ENCODE measurements around the gene STIM2.
"Not testable (repeated sequence)": the region's sequence is repeated elsewhere in the genome, so short reads cannot be mapped to it uniquely, and the experiment has no call there.

The STIM2 gene

DNA sequence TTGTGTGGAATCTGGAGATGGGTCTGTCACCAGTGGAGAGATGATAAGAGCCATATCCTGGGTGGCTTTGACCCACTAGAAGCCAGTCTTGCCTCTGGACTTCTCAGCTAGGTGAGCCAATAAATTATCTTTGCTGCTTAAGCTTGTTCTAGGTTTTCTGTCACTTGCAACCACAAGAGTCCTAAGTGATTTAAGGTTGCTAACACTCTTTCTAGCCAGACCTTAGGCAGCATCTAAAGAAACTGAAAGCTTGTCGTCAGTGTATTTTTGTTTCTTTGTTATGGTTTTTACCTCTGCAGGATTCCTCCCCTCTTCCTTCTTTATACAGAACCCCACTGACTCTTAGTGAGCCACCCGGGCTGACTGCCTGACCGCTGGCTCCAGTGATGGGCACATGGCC is 37.1 kb upstream of the STIM2 start:
- H3K4me3 ChIP-seq (ENCODE audit: low read depth, low read length) = no peak overlapping the region
- ChIA-PET POLR2A (no interaction called here), CTCF (no interaction called here)
- TF ChIP-seq, protein P1, sequence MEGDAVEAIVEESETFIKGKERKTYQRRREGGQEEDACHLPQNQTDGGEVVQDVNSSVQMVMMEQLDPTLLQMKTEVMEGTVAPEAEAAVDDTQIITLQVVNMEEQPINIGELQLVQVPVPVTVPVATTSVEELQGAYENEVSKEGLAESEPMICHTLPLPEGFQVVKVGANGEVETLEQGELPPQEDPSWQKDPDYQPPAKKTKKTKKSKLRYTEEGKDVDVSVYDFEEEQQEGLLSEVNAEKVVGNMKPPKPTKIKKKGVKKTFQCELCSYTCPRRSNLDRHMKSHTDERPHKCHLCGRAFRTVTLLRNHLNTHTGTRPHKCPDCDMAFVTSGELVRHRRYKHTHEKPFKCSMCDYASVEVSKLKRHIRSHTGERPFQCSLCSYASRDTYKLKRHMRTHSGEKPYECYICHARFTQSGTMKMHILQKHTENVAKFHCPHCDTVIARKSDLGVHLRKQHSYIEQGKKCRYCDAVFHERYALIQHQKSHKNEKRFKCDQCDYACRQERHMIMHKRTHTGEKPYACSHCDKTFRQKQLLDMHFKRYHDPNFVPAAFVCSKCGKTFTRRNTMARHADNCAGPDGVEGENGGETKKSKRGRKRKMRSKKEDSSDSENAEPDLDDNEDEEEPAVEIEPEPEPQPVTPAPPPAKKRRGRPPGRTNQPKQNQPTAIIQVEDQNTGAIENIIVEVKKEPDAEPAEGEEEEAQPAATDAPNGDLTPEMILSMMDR (IDR thresholded peaks at IDR 0.05; ENCODE audit: insufficient read depth, low read length, missing control alignments) = no peak
- DNase-seq (ENCODE audit: low read depth, low spot score) = no peak

DNA sequence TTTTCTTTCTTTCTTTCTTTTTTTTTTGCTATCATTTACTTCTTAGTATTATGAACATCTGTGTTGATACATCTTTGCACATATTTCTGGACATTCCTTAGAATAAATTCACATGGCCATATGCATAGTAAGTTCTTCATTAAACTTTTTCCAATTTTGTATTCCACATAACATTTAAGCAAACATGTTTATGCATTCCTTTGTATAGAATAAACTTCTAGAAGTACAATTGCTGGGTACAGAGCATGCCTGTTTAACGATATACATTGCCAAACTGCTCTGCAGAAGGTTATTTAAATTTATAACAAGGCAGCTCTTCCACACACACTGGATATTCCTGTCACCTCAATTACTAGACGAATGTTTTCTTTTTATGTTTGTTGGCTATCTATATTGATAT is 36.0 kb upstream of the STIM2 start:
- ChIA-PET CTCF (no interaction called here), POLR2A (no interaction called here)
- no peak for DNase-seq (ENCODE audit: low read depth, low spot score)
- H3K4me3 ChIP-seq (ENCODE audit: low read depth, low read length) = no peak overlapping the region
- TF ChIP-seq, protein P1 (IDR thresholded peaks at IDR 0.05; ENCODE audit: insufficient read depth, low read length, missing control alignments) = no peak

DNA sequence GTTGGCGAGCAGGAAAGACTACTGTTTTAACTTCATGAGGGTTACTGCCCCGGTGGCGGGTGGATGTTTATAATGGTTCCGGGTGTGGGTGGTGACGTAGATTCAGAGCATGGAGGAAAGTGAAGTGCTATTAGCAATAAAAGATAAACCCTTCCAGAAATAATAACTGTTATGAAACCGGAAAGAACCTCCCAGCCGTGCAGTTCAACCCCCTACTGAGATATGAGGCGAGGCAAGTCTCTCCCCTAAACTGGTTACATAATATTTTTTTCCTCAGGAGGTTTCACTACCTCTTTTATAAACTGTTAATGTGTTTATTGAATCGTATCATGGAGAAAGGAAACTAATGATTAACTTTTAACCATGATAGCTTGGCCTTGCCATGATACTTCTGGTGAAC is 33.9 kb upstream of the STIM2 start:
- ChIA-PET CTCF (no interaction called here), POLR2A (no interaction called here)
- H3K4me3 ChIP-seq (ENCODE audit: low read depth, low read length) = no peak overlapping the region
- TF ChIP-seq, protein P1 (IDR thresholded peaks at IDR 0.05; ENCODE audit: insufficient read depth, low read length, missing control alignments) = no peak
- DNase-seq (ENCODE audit: low read depth, low spot score) = no peak

DNA sequence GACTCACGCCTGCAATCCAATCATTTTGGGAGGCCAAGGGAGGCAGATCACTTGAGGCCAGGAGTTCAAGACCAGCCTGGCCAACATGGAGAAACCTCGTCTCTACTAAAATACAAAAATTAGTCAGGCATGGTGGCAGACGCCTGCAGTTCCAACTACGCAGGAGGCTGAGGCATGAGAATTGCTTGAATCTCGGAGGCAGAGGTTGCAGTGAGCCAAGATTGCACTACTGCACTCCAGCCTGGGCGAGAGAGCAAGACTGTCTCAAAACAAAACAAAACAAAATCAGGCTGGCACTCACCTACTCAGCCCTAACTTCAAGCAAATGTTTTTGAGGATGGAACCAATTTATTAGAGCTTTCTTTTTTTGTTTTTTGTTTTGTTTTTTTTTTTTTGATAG is 33.3 kb upstream of the STIM2 start:
- POLR2A ChIA-PET; DNase-seq (ENCODE audit: low read depth, low spot score); H3K4me3 ChIP-seq (ENCODE audit: low read depth, low read length); CTCF ChIA-PET: not testable (repeated sequence)

DNA sequence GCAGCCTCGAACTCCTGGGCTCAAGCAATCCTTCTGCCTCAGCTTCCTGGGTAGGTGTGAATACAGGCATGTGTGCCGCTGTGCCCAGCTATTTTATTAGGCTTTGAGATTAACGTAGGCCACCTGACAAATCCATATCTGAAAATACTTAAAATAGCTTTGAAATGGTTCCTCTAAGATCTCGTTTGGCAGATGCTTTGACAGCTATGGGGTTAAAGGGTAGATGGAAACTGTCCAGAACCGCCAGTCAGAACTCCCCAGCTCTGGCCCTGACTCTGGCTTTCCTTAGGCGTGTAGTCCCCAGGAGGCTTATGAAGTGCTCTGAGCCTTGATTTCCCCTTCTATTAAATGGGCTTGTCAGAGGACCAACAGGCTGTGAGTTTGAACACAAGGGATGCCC is 32.8 kb upstream of the STIM2 start:
- TF ChIP-seq, protein P1 (IDR thresholded peaks at IDR 0.05; ENCODE audit: insufficient read depth, low read length, missing control alignments) = no peak
- CTCF ChIA-PET = no interaction called here
- POLR2A ChIA-PET = no interaction called here
- DNase-seq (ENCODE audit: low read depth, low spot score) = no peak
- H3K4me3 ChIP-seq (ENCODE audit: low read depth, low read length) = no peak overlapping the region

DNA sequence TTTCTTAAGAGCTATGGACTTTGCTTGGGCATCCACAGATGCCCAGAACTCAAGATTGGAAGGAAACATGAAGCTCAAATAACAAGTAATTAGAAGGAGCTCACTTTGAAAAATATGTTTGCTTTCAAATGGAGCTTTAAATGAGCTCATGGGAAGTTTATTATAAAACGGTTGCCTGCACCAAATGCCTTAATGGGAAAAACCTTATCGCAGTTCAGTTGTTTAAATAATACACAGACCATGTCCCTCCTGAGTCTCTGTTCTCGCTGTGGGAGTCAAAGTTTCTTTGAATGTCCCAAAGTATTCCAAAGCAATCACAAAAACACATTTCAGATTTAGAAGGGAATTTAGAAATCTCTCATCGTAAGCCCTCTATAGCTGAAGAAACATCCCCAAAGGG is 31.6 kb upstream of the STIM2 start:
- TF ChIP-seq, protein P1 (IDR thresholded peaks at IDR 0.05; ENCODE audit: insufficient read depth, low read length, missing control alignments) = no peak
- POLR2A ChIA-PET = no interaction called here
- CTCF ChIA-PET = no interaction called here

DNA sequence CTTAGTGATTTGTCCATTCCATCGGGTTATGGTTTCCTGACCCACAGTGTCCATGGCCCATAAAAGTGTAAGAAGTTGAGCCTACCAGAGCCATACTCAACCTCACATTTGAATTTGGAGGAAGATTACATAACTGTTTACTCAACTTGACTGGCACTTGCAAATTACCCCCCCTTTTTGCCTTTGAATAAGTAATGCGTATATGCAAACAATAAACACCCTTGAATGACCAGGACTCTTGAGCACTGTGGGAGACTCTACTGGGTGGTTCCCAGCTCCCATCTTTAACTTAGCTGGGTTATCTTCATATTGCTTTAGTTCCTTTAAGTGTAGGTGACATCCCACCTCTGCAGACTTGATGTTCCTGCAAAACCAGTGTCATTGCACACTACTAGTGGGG is 30.6 kb upstream of the STIM2 start:
- DNase-seq (ENCODE audit: low read depth, low spot score) = no peak
- POLR2A ChIA-PET = no interaction called here
- no peak overlapping the region for H3K4me3 ChIP-seq (ENCODE audit: low read depth, low read length)
- CTCF ChIA-PET = no interaction called here
- TF ChIP-seq, protein P1 (IDR thresholded peaks at IDR 0.05; ENCODE audit: insufficient read depth, low read length, missing control alignments) = no peak

More for the DNA sequence above, 31.6 kb upstream of the STIM2 start:
- DNase-seq (ENCODE audit: low read depth, low spot score) = no peak
- H3K4me3 ChIP-seq (ENCODE audit: low read depth, low read length) = no peak overlapping the region
